Activated T-helper 2 cell treated with anti-CD3 and anti-CD28 coated beads, Interferon-gamma antibody, Interleukin-2, Interleukin-4, amounts not matched to agents 10 μg/mL and 5 μg/mL and 100 μg/mL, durations not matched to agents 14 hours and 24 hours and 36 hours (primary cell): ENCODE measurements around the gene KCNQ2. TPM values are rescaled to one million over a fixed set of nuclear protein-coding genes. Genes with fewer than 3 reads are reported as not detected.

Experiments
- DNase-seq: peaks from one replicate; pipeline ENCODE4 v3.0.0; 2021; ENCODE audit warnings: low spot score
- H3K27ac Mint-ChIP-seq: one replicate; pipeline ENCODE4 v1.8.0; 2021; ENCODE audit warnings: mixed read lengths
- H3K27me3 Mint-ChIP-seq: one replicate; pipeline ENCODE4 v1.8.0; 2021; ENCODE audit warnings: low read depth, mixed read lengths
- H3K36me3 Mint-ChIP-seq: one replicate; pipeline ENCODE4 v1.8.0; 2021; ENCODE audit warnings: low read depth, mixed read lengths
- H3K4me1 Mint-ChIP-seq: one replicate; pipeline ENCODE4 v1.8.0; 2021; ENCODE audit warnings: low read depth, mixed read lengths
- H3K4me3 Mint-ChIP-seq: one replicate; pipeline ENCODE4 v1.8.0; 2021; ENCODE audit warnings: low read depth, mild to moderate bottlenecking, moderate library complexity, mixed read lengths
- H3K9me3 Mint-ChIP-seq: one replicate; pipeline ENCODE4 v1.8.0; 2021; ENCODE audit warnings: mixed read lengths
- intact Hi-C: fragments of 100-400 bp; cut with micrococcal nuclease; formaldehyde crosslinking; loops from one replicate; pipeline ENCODE4 v1.15.1; 2023
- total RNA-seq: library from RNA; stranded (reverse); gene quantifications from 2 replicates; pipeline ENCODE4 v1.2.3, GENCODE V29; 2022

KCNQ2 gene
- total RNA-seq, 1 donor from 2014 or later: not detected

DNA sequence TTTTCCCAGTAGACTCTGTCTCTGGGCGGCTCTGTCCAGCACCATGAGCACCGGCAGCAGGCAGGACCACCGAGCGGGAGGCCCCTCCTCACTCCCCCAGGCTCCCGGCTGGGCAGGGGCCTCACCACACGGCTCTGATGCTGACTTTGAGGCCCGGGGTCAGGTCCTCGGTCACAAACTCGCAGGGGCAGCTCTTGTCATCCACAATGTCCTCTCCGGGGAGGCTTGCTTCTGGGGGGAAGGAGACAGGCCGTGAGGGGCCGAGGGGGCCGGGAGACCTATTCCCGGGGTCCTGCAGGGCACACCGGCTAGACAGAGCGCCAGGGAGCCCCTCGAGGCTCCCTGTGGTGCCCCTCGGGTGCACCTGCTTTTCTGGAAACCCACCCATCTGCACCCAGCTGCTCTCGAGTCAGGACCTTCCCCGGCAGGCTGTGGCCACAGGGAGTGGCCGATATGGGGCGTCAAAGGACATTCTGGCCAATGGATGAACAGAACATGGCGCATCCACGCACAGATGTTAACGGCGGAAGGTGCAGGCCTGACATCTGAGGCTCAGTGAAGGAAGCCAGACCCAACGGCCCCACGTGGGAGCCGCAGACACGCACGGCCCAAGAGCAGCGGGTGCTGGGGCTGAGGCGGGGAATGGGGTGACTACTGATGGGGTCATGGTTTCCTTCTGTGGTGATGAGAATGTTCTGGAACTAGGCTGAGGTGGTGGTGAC is 58.3 kb downstream of the KCNQ2 start:
- no peaks in the 10 kb centered on the region for H3K4me1 Mint-ChIP-seq
- intact Hi-C loops: no loop called here

DNA sequence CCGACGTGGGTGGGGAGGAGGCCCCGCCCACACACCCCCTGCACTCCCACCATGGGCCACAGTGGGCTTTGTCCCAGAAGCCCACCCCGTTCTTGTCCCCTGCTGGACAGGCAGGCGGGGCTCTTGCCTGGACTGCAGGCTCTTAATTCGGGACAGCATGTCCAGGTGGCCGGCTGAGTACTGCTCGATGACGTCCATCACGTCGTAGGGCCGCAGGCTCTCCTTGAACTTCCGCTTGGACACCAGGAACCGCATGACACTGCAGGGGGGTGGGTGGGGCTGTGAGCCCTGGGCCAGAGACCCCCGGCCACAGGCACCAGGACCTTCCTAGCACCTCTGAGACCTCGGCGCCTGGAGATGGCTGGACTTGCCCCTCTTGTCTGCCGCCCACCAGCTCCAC is 59.1 kb downstream of the KCNQ2 start:
- Mint-ChIP-seq H3K9me3 (no peaks in the 10 kb centered on the region), H3K27ac (no peak overlapping the region), H3K4me3 (no peak overlapping the region)

More for the DNA sequence above, 58.3 kb downstream of the KCNQ2 start:
- Mint-ChIP-seq H3K27ac (no peak overlapping the region), H3K36me3 (no peaks in the 10 kb centered on the region), H3K9me3 (no peaks in the 10 kb centered on the region), H3K27me3 (no peaks in the 10 kb centered on the region), H3K4me3 (no peak overlapping the region)
- DNase-seq: no peak

DNA sequence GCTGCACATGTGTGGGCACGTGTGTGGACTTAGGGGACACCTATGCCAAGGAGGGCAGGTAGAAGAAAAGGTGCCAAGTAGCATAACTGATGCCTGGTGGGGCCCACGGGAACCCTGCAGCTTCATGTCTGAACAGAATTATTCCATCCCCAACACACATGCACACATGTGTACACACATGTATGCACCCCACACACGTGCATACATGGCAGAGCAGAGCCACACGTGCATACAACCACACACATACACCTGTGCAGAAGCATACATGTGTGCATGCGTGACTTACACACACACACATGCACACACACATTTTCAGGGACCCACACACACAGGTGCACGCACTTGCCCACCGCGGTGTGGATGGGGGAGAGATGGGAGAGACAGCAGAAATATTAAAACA is 59.6 kb downstream of the KCNQ2 start:
- Mint-ChIP-seq H3K27me3 (no peaks in the 10 kb centered on the region), H3K9me3 (no peaks in the 10 kb centered on the region), H3K36me3 (no peaks in the 10 kb centered on the region), H3K27ac (no peak overlapping the region), H3K4me1 (no peaks in the 10 kb centered on the region), H3K4me3 (no peak overlapping the region)
- DNase-seq: no peak
- intact Hi-C loops: no loop called here

More for the DNA sequence above, 59.1 kb downstream of the KCNQ2 start:
- Mint-ChIP-seq H3K4me1 (no peaks in the 10 kb centered on the region), H3K36me3 (no peaks in the 10 kb centered on the region), H3K27me3 (no peaks in the 10 kb centered on the region)
- intact Hi-C loops: no loop called here
- no peak for DNase-seq

DNA sequence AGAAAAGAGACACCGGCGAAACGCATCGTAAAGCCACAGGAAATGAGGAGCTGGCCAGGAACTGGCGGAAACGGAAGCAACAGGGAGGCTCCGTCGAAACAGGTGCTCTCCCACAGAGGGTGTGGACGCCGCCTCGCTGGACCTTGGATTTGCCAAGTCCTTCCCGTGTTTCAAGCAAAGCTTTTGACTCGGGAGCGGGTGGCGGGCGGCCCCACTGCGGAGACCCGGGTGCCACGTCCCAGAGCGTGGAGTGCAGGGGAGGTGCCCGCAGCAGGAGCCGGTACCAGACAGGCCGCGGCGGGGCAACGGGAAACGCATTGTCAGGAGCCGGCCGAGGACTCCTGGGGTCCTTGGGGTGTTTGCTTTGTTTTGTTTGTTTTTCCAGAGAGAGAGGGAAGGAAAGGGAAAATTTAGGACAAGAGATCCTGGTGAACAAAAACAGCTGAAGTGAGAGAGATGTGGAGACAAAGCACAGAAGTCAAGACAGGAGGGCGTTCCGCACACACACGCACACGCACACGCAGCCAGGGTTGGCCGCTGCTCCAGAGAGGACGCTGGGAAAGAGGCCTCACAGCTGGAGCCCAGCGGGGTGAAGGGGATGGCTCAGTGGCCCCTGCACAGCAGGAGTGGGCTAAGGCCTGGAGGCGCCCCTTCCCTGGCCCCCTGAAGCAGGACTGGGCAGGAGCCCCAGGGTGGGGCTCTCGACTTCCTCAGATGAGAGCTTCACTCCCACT is 60.4 kb downstream of the KCNQ2 start:
- DNase-seq: no peak
- Mint-ChIP-seq H3K4me3 (no peak overlapping the region), H3K36me3 (no peaks in the 10 kb centered on the region), H3K27me3 (no peaks in the 10 kb centered on the region), H3K9me3 (no peaks in the 10 kb centered on the region), H3K27ac (no peak overlapping the region), H3K4me1 (no peaks in the 10 kb centered on the region)
- intact Hi-C loops: no loop called here

DNA sequence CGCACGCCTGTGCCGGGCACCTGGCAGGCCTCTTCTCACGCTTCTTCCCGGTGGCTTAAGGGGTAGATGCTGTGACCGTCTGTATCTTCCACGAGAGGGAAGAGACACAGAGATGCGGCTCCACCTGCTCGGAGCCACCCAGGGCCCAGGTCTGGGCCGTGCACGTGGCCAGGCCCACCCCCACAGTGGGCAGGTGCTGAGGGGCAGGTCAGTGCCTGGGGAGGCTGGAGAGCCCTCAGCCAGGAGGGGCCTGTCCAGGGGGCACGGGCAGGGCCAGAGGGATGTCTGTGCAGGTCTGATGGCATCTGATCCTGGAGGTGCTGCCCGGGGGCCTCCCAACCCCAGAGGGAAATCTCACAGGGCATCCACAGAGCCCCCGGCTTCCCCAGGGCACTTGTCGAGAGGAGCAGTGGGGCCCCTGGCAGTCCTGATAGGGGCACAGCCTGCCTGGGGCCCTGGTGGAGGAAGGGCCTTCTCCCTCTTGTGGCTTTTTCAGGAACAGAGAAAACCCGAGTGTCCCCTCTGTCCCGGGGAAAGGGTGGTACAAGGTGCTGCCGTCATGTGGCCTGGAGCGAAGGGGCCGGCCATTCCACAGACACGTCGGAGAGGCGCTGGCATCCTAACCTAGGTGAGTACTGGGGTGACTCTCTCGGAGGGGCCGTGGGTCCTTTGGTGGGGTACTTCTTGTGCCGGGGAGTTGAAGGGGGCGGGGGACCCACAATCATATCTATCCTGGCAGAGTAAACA is 61.1 kb downstream of the KCNQ2 start:
- intact Hi-C loops: no loop called here
- no peaks in the 10 kb centered on the region for H3K27me3 Mint-ChIP-seq
- H3K9me3 Mint-ChIP-seq: no peaks in the 10 kb centered on the region
- DNase-seq: no peak
- H3K4me1 Mint-ChIP-seq: no peaks in the 10 kb centered on the region
- no peaks in the 10 kb centered on the region for H3K36me3 Mint-ChIP-seq
- H3K27ac Mint-ChIP-seq: no peak overlapping the region
- H3K4me3 Mint-ChIP-seq: no peak overlapping the region

DNA sequence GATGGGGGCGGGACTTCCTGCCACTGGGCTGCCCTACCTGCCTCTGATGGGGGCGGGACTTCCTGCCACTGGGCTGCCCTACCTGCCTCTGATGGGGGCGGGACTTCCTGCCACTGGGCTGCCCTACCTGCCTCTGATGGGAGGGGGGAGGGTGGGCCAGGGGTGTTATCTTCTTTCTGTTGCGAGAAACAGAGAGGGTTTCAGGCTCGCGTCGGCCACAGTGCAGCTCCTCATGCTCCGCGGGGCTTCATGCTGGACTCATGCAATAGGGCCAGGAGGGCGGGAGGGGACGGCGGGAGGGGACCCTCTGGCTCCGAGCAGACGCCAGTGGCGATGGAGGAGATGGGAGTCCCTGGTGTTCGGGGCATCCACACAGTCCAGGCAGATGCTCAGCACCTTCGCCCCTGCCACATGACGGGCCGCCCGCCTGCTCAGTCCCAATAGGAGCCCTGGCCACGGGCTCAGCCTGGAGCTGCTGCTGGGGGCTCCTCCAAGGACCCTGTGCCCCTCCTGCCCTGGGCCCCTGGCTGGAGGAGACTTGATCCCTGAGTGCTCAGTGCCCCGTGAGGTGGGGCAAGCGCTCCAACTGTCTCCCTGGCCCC is 62.5 kb downstream of the KCNQ2 start:
- DNase-seq: no peak
- Mint-ChIP-seq H3K4me3 (no peak overlapping the region), H3K4me1 (no peaks in the 10 kb centered on the region), H3K27me3 (no peaks in the 10 kb centered on the region), H3K27ac (no peak overlapping the region), H3K9me3 (no peaks in the 10 kb centered on the region), H3K36me3 (no peaks in the 10 kb centered on the region)
- intact Hi-C loops: no loop called here

DNA sequence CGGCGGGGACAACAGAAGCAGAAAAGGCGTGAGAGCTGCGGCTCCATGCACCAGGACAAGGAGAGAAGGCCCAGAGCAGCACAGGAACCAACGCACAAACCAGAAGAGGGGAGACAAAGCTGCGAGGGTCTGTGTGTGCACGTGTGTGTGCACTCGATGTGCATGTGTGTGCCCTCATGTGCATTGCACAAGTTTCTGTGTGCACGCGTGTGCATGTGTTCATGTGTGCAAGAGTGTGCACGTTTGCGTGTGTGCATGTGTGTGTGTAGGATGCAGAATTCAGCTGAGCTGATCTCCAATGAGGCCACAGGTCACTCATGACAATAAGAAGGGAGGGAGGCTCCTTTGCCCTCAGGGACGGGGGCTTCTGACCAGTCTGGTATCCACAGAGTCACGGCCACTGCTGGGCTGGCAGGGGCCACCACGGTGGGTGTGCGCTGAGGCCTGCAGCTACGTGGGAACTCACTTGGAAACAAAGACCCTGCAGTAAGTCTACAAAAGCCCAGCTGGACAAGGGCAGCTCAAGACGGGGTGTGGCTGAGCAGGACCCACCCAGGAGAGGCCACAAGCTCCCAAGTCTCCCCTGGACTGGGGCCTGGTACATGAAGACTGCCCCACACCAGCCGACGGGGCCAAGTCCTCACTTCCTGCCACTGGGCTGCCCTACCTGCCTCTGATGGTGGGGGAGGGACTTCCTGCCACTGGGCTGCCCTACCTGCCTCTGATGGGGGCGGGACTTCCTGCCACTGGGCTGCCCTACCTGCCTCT is 63.2 kb downstream of the KCNQ2 start:
- H3K4me1 Mint-ChIP-seq: no peaks in the 10 kb centered on the region
- DNase-seq: no peak
- H3K27me3 Mint-ChIP-seq: no peaks in the 10 kb centered on the region
- no peaks in the 10 kb centered on the region for H3K36me3 Mint-ChIP-seq
- intact Hi-C loops: no loop called here
- H3K27ac Mint-ChIP-seq: no peak overlapping the region
- H3K4me3 Mint-ChIP-seq: no peak overlapping the region
- H3K9me3 Mint-ChIP-seq: no peaks in the 10 kb centered on the region

DNA sequence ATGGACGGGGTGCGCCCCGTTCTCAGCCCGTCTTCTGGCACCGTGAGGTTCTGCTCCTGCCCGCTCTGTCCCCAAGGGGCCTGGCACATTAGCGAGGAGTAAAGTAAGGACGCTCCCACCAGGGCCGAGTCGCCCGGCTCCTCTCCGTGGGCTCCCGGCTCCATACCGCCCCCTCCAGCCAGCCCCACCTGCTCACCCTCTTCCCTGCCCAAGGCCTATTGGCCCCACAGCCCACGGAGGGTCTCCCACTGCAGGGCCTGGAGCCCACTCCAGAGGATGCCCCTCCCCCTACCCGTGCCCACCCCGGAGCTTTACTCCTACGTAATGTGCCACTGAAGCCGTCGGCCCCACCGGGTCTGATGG is 63.8 kb downstream of the KCNQ2 start:
- Mint-ChIP-seq H3K36me3 (no peaks in the 10 kb centered on the region), H3K4me1 (no peaks in the 10 kb centered on the region), H3K27ac (no peak overlapping the region), H3K4me3 (no peak overlapping the region), H3K9me3 (no peaks in the 10 kb centered on the region), H3K27me3 (no peaks in the 10 kb centered on the region)
- DNase-seq: no peak
- intact Hi-C loops: no loop called here

DNA sequence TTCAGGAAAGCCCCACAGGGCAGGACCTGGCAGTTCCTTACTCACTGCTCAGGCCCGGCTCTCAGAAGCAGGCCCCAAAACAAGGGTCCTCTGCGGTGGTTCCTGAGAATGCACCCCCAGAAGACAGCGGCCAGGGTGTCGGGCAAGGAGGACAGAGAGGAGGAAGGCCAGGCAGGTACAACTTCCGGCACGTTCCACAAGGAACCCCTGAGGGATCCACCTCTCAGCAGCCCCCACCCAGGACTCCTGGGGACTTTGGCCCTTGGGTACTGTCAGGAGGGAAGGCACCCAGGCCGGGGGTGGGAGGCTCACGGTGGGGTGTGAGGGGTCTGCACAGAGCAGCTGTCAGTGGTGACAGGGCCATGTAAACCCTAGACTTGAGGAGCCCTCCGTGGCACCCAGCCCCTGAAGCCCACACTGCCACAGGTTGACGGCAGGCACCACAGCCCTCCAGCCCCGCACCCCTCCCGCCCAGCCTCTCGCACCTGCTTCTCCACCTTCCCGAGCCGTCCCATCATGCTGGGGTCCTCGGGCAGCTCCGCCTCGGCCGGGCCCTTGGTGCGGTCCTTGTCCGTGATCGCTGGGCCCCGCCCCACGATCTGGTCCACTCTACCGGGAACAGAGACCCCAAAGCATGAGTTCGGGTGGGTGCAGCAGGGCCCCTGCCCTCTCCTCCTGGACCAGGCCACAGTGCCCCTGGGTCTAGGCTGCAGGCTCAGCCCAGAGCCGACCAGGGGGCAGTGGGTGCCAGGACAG is 64.3 kb downstream of the KCNQ2 start:
- H3K27ac Mint-ChIP-seq: no peak overlapping the region
- no peaks in the 10 kb centered on the region for H3K9me3 Mint-ChIP-seq
- intact Hi-C loops: no loop called here
- H3K4me1 Mint-ChIP-seq: no peaks in the 10 kb centered on the region
- no peak for DNase-seq
- H3K36me3 Mint-ChIP-seq: no peaks in the 10 kb centered on the region
- no peak overlapping the region for H3K4me3 Mint-ChIP-seq
- H3K27me3 Mint-ChIP-seq: no peaks in the 10 kb centered on the region

DNA sequence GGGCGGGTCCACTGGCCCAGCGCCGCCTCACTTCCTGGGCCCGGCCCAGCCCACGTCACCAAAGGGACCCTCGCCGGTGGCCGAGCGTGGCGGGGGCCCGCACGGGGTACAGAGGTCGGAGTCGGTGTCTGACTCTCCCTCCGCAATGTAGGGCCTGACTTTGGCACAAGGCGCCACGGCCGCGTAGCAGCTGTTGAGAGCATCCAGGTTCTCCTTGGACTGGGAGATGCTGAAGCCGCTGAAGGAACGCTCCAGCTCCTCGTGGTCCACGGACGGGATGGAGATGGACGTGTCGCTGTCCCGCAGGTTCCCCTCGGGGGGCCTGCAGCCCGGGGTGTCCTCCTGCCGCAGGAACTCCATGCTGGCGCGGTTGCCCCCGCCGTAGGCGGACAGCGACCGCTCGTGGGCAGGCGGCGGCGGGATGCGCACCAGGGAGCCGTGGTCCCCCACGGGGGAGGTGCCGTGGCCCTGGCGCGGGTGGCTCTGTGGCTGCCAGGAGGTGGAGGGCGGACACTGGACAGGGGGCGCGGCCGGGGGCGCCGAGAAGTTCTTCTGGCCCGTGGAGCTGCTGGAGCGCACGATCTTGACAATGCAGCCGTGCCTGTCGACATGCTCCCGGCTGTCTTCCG is 65.7 kb downstream of the KCNQ2 start:
- no peaks in the 10 kb centered on the region for H3K36me3 Mint-ChIP-seq
- DNase-seq: no peak
- H3K4me3 Mint-ChIP-seq: no peak overlapping the region
- H3K27ac Mint-ChIP-seq: no peak overlapping the region
- H3K27me3 Mint-ChIP-seq: no peaks in the 10 kb centered on the region
- no peaks in the 10 kb centered on the region for H3K9me3 Mint-ChIP-seq
- no peaks in the 10 kb centered on the region for H3K4me1 Mint-ChIP-seq
- intact Hi-C loops: no loop called here

DNA sequence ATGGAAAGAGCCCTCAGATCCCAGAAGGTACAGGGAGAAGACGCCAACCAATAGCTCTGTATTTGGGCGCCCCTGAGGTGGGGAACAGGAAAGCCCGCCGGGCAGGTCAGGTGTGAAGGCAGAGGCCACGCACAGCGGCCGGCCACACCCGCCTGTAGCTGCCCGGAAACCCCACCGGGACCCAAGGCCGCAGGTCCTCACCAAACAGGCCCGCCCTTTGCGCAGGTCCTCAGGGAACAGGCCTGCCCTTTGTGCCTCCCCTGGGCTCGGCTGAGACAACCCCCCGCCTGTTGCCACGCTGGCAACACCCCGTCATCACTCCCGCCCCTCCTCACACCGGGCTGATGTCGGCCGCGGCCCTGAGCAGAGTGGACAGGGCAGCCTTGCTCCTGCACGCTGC is 66.4 kb downstream of the KCNQ2 start:
- no peak overlapping the region for H3K27ac Mint-ChIP-seq
- no peak overlapping the region for H3K4me3 Mint-ChIP-seq

More for the DNA sequence above, 66.4 kb downstream of the KCNQ2 start:
- no peak for DNase-seq
- no peaks in the 10 kb centered on the region for H3K27me3 Mint-ChIP-seq
- no peaks in the 10 kb centered on the region for H3K4me1 Mint-ChIP-seq
- intact Hi-C loops: no loop called here
- H3K36me3 Mint-ChIP-seq: no peaks in the 10 kb centered on the region
- no peaks in the 10 kb centered on the region for H3K9me3 Mint-ChIP-seq
